HG03571 (cell line): ENCODE results near the gene FGF1.

Source experiments
- ATAC-seq: cut with Tn5 transposase; IDR thresholded peaks from one replicate; pipeline ENCODE4 v1.9.1; 2021; ENCODE audit not compliant: unreplicated experiment

FGF1 gene

DNA sequence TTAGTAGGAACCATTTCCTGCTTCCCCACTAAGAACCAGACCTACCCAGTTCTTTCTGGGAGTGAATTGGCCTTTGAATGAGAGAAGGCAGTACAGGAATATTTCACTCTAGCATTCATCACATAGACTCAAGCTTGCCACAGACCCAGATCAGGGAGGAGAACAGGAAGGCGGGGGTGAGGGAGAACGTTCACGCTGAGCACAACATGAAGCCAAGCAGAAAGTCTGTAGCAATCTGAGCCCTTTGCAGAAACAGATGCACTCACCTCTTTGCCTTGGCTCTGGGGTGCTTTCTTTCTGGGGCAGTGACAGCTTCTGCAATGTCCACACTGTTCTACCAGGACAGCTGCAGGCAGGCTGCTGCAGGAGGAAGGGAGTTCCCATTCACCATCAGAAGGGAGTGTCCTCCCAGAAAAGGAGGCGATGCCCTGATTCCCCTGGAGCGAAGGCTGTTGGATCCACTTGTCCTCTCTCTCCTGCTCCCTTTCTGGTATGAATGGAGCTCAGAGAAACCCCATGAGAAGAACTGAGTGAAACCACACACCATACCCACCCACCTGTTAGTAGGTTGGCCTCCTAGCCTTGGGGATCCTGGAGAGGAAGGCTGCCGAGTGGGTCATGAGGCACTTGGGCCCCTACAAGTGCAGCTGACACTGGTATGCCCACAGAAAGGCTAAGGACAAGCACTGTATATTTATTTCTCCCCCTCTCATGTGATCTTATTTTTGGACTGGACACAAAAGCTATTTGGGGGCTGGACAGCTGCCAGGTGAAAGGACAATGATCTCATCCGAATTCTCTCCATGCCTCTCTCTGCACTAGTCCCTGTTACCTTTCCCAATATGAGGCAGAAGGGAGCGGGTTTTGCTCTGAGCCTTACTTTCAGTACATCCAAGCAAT, 11.7 kb upstream of the FGF1 start:
- ATAC-seq: no peak

DNA sequence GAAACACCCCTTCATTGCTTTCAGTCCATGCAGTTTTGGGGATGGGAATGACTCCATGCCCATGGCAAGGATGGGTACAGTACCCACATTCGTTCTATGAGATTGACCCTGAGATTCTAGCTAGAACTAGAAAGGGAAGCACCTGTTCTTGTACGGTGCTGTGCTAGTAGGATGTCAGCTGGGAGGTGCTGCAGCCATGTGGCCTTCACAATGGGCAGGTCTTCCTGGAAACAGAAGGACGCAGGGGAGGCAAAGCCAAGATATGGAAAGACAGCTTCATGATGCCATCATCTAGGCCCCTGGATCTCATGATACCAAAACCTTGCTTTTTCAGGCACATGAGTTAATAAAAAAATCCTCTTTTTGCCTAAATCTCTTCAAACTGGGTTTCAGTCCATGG, 10.5 kb upstream of the FGF1 start:
- ATAC-seq: no peak

DNA sequence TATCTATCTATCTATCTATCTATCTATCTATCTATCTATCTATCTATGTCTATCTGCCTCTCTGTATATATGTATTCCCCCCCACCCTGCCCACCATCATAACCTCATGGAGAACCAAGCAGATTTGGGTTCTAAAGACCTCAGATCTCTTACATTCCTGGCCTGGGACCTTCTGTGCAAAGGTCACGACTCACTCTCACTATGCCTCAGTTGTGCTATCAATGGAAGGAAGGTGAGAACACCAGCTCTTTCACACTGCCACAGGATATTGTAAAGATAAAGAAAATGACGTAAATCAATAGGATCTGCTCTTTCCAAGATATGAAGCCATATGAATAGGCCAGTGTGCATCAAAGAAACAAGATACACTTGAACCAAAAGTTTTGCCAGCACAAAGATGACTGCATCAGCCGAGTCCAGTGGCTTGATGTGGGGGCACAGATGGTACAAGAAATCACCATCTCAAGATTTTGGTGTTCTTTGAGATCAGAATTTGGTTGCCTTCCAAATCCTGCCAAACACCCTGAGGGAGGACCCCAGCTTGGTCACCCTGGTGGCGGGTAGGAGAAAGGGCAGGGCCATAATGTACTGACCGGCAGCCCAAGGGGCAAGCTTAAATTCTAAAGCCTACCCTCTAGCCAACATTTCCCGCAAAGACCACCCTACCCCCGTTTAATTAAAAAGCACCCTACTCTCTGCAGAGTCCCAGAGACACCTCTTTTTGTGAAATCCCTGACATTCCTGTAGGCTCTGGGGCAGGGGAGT, 8.4 kb upstream of the FGF1 start:
- ATAC-seq: no peak

DNA sequence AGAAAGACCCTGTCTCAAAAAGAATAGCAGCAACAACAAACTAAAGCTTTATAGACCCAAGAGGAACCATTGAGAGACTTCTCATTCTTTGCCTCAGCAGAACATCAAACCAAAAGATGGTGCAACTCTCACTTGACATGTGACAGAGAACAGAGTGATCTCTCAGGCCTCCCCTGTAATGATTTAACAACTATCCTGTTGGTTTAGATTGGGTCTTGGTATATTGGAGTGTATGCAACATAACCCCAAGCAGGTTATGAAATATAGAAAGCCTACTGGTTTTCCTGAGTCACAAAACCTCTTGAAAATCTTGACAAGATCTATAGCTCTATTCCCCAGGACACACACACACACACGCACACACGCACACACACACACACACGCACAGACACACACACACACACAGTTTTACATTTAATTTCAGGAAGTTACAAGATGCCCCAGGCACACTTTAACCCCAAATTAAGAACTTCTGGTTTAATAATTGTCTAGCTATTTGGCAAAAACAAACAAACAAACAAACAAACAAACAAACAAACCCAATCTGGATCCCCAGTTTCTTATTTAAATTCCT, 6.5 kb upstream of the FGF1 start:
- ATAC-seq: no peak

DNA sequence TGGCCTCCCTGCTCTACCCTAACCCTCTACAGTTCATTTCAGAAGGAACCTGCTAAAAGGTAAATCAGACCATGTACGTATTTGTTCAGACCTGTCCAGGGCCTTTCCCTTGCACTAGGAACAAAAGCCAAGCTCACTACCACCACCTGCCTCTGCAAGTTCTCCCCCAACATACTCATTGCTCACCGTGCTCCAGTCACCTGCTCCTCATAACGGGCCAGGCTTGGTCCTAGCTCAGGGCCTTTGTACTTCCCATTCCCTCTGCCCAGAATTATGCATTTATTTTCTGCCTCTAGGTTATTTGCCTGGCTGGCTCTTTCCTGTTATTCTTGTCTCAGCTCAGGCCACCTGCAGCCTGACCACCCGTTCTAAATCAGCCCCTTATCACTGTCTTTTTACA, 4.8 kb upstream of the FGF1 start:
- ATAC-seq: no peak

DNA sequence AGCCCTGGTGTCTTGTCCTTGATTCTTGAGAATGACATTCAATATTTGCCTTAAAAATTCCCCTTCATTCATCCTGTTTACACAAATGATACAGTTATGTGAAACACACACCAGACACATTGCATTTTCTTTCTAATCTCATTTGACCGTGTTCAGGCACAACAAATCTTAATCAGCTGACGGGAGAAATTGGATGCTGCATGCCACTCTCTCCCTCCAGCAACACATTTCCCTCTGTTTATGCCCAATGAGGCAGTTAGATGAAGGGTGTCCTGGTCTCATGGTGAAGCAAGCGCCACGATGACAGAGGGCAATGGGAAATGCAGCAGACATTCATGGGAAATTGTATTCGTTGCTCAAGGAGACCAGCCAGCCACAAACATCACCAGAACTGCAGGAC, 3.2 kb upstream of the FGF1 start:
- ATAC-seq: no peak

DNA sequence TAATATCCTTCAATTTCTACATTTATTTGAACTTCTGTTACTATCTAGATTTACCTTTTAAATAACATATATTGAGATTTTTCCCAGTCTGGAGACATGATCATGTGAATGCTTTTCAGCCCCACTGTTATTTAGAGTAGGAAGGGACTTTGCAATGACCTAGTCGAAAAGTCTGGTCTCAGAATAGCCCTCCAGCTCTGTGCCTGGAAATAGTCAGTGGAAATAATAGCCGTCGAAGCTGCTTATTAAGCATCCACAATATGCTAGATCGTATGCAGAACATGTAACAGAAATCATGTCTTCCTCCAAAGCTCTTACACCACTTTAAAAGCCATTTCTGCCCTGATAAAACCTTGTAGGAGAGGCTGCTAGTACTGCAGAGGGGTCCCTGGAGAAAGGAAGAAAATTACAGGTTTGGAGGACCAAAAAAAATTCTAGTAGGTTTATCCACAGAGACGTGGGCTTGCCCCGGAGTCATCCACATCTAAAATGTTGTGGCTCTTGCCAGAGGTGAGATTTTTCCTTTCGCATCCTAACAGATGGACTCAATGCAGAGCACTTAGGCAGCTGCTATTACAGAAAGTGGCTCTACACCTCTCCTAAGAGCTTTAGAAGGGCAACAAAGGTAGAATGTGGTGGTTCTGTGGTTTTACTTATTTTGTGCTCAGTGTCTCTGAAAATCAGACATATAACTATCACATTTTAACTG, 2.5 kb upstream of the FGF1 start:
- ATAC-seq: no peak

- ATAC-seq: no peak
Observed at GRCh38 chr5:142686968-142687367, 1.1 kb upstream of the FGF1 start.

DNA sequence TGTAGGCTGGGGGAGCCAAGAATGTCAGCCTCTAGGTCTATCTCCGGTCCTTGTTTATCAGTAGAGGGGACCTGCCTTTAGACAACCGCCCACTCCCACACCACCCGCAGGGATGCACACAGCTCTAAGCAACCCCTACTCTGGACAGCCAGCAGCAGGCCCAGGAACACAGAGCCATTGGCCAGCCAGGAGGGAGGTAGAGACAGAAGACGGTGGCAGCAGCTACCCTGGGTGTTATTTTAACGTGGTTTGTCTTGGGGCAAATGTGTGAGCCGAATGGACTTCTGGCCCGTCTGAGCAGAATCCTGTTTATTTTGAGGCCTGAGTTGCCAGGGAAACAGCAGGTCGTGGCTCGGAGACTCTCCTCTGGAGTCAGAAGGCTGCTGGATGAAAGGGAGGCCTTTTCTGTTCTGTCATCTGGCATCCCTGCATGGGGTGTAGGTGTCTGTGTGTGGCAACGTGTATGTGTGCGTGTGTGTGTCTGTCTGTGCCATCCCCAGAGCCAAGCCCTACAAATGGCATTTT, 382 bp upstream of the FGF1 start:
- ATAC-seq: no peak

GRCh38 chr5:142684508-142685041, 1.3 kb downstream of the FGF1 start:
- ATAC-seq: no peak

GRCh38 chr5:142683881-142684505, 1.9 kb downstream of the FGF1 start:
- ATAC-seq: no peak

GRCh38 chr5:142683116-142683515, 2.8 kb downstream of the FGF1 start:
- no peak for ATAC-seq

DNA sequence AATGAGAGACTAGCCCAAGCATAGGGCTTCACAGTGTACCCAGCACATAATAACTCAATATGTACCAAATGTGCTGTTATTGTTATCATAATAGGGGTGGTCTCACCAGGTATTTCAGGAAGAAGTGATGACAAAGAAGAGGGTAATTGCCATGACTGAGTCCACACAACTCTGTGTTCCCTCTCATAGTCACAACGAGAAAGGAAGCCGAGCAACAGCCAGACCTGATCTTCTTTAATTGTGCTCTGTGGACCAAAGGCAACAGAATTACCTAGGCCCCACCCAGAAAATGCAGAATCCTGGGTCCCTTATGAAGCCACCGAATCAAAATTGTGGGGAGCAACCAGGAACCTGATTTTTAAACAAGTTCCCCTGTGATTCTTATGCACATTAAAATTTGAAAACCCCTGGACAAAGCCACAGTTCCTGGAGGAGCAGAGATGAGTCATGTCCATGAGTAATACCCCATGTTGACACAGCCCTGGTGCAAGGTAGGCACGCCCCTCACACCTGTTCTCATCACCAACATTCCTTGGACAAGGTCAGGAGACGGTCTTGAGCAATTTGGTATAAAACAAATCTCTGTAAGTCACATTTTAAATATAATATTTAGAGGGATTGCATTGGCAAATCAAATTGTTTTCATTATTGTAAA, 5.2 kb downstream of the FGF1 start:
- no peak for ATAC-seq

DNA sequence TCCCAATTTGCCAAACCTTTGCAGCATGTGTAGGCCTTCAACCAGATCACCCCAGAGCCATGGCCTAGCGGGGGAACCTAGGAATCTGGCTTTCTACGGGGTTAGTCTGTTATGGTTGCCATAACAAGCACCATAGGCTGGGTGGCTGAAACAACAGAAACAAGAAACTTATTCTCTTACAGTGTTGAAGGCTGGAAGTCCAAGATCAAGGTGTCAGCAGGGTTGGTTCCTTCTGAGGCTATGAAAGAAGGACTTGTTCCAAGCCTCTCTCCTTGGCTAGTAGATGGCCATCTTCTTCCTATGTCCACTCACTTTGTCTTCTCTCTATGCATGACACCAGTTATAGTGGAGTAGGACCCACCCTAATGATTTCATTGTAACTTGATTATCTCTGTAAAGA, 6.1 kb downstream of the FGF1 start:
- ATAC-seq: no peak

DNA sequence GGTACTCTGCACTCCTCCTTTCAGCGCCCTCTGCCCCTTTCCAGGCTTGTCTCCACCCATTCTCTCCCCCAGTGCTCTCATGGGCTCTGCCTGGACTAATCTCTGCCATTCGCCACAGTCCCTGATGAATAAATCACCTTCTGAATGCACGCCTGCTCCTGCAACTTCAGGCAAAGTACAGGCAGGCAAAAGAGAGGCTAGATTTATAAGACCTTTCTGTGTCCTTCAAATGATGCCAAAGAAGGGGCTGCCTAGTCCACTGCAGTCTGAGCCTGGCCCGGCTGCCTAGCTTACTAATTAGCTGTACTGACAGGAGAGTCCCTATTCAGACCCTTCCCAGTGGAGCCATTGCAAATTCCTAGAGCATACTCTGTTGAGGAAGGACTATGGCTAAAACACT, 7.4 kb downstream of the FGF1 start:
- ATAC-seq: no peak

DNA sequence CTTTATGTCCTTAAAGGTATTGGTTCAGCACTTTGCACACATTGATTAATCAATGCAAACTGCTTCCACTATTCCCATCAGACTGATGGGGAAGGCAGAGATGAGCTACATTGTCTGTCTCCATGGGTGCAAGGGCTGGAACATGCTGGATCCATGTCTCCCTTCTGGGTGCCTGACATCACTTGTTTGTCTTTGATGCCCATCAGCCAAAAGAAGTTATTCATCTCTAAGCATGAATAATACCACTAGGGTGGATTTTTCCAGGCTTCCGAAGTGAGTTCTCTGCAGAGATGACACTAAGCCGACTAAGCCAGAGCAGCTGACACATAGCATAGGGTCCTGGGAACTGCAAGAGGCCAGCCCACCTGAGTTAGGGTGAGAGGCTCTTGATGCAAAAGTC, 8.7 kb downstream of the FGF1 start:
- no peak for ATAC-seq

- ATAC-seq: no peak
Observed at GRCh38 chr5:142676318-142676717, 9.6 kb downstream of the FGF1 start.

DNA sequence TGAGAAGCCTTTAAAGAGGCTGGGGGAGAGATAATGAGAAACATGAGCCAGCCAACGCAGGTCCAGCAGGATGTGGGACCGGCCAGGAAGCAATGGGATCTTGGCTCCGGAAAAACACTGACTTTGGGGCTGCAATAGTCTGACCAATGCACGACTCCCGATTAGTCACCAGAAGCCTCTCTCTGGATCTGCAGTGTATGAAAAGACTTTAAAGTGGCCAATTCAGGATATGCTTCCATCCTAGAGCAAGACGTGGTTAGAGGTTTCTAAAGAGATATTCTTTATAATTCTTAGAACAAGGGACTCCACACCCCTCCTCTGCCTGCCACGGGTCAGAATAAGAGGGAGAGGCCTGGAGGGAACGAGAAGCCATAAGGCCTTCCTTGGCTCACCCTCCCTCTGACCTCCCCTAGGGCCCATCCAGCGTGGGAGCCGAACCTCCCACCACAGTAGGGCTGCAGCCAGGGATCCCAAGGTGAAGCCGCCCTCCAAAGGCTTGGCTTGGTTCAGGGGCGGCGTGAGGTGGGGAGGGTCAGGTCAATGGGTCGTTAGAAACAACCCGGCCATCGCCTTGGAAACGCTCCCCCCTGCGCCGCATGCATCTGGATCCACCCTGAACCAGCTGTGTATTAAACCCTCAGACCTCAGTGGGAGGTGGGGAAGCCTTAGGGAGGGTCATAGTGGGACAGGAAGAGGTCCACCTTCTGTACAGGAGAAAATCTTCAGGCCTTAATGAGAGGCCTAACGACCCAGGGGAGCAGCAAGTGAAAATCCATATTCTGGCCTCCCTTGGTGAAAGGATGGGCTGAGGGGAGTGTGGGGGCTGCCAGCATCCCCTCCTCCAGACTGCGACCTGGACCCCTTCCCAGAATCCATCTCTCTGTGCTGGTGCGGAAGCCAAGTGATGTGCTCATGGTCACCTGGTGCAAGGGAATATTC, 11.1 kb downstream of the FGF1 start:
- no peak for ATAC-seq

- ATAC-seq: no peak
Observed at GRCh38 chr5:142671801-142672200, 14.1 kb downstream of the FGF1 start.
